SK-N-SH (cell line): ENCODE data around the gene PDIA5. TPM values are rescaled to one million over a fixed set of nuclear protein-coding genes. Genes with fewer than 3 reads are reported as not detected.

Source experiments
- CTCF ChIA-PET: fragments of 300-600, 350-600 bp; formaldehyde crosslinking; extraction: SDS; loops from one replicate; lab custom pipeline; 2021; lab: Yijun Ruan, JAX
- POLR2A ChIA-PET: fragments of 350-600 bp; sonication (Branson Sonifier 250); formaldehyde crosslinking; extraction: SDS; loops from one replicate; lab custom pipeline; 2020; ENCODE audit warnings: antibody characterized with exemption, inconsistent platforms; lab: Yijun Ruan, JAX
- DNase-seq: peaks from one replicate; pipeline ENCODE4 v3.0.0; 2012
- H2AFZ ChIP-seq: fragments of 200-600 bp; sonication (generic); 2 replicates; pipeline ENCODE4 v1.8.1; 2016; ENCODE audit warnings: antibody characterized with exemption, mild to moderate bottlenecking, low read depth
- H3F3A ChIP-seq: fragments of 200-600 bp; sonication (generic); replicated peaks from 2 replicates; pipeline ENCODE3; 2016; ENCODE audit warnings: antibody characterized with exemption, mild to moderate bottlenecking; ENCODE audit not compliant: insufficient read depth
- H3K27ac ChIP-seq, 2 experiments: fragments of 200-500 bp in 1 of 2; fragments of 200-600 bp in 1 of 2; sonication (Bioruptor generic) in 1 of 2; sonication (generic), shearing (Covaris generic) in 1 of 2; 2 replicates each; pipeline versions ENCODE4 v1.5.1 to v1.6.1; 2014 to 2016; ENCODE audit warnings: low read depth in 2 of 2, inconsistent platforms in 1 of 2, low read length in 1 of 2, mild to moderate bottlenecking in 1 of 2, mixed read lengths in 1 of 2
- H3K27me3 ChIP-seq: fragments of 200-600 bp; sonication (generic), shearing (Covaris generic); 2 replicates; pipeline ENCODE4 v1.6.1; 2016; ENCODE audit warnings: mixed run types; ENCODE audit not compliant: insufficient read depth
- H3K36me3 ChIP-seq, 2 experiments: fragments of 200-500 bp in 1 of 2; fragments of 200-600 bp in 1 of 2; sonication (Bioruptor generic) in 1 of 2; sonication (generic) in 1 of 2; replicated peaks in 1 of 2; 2 replicates each; pipeline versions ENCODE3 to v1.5.1; 2014 to 2016; ENCODE audit warnings: low read length in 1 of 2, mild to moderate bottlenecking in 1 of 2; ENCODE audit not compliant: insufficient read depth in 2 of 2, control insufficient read depth in 1 of 2
- H3K4me1 ChIP-seq, 2 experiments: fragments of 200-500 bp in 1 of 2; fragments of 200-600 bp in 1 of 2; sonication (Bioruptor generic) in 1 of 2; sonication (generic), shearing (Covaris generic) in 1 of 2; 2 replicates each; pipeline versions ENCODE4 v1.5.1 to v1.6.1; 2014 to 2016; ENCODE audit warnings: low read depth in 1 of 2, low read length in 1 of 2, mixed run types in 1 of 2; ENCODE audit not compliant: insufficient read depth in 2 of 2, control insufficient read depth in 1 of 2
- H3K4me2 ChIP-seq: fragments of 200-600 bp; sonication (generic), shearing (Covaris generic); 2 replicates; pipeline ENCODE4 v1.6.1; 2017; ENCODE audit warnings: mixed run types
- H3K4me3 ChIP-seq, 2 experiments: fragments of 200-500 bp in 1 of 2; fragments of 200-600 bp in 1 of 2; sonication (Bioruptor generic) in 1 of 2; sonication (generic), shearing (Covaris generic) in 1 of 2; 2 replicates each; pipeline versions ENCODE4 v1.5.1 to v1.8.1; 2014 to 2016; ENCODE audit warnings: low read depth in 2 of 2, inconsistent platforms in 1 of 2, low read length in 1 of 2, mild to moderate bottlenecking in 1 of 2, mixed read lengths in 1 of 2, moderate library complexity in 1 of 2
- H3K79me2 ChIP-seq: fragments of 200-600 bp; sonication (generic); 2 replicates; pipeline ENCODE4 v1.8.1; 2017; ENCODE audit warnings: mild to moderate bottlenecking; ENCODE audit not compliant: insufficient read depth
- H3K9ac ChIP-seq: fragments of 200-600 bp; sonication (generic); 2 replicates; pipeline ENCODE4 v1.6.1; 2017; ENCODE audit warnings: mixed run types
- H3K9me2 ChIP-seq: fragments of 200-600 bp; sonication (generic); 2 replicates; pipeline ENCODE4 v1.6.1; 2017; ENCODE audit warnings: mixed run types
- H3K9me3 ChIP-seq: fragments of 200-600 bp; sonication (generic); 2 replicates; pipeline ENCODE4 v1.6.1; 2017; ENCODE audit warnings: mixed run types, mild to moderate bottlenecking, moderate library complexity
- H4K20me1 ChIP-seq: fragments of 200-600 bp; sonication (generic); 2 replicates; pipeline ENCODE4 v1.6.1; 2017; ENCODE audit warnings: mild to moderate bottlenecking, mixed run types; ENCODE audit not compliant: insufficient read depth
- EZH2phosphoT487 ChIP-seq: fragments of 200-600 bp; sonication (generic); IDR thresholded peaks from 2 replicates; pipeline ENCODE4 v1.6.1; 2017; ENCODE audit warnings: low read depth, mixed run types, mild to moderate bottlenecking, antibody characterized with exemption, moderate library complexity, borderline replicate concordance
- FOXJ3 ChIP-seq: sonication (generic); formaldehyde crosslinking; IDR thresholded peaks from 2 replicates; pipeline ENCODE4 v1.5.1; 2020; ENCODE audit warnings: mild to moderate bottlenecking, missing genetic modification reagents
- FOXM1 ChIP-seq: IDR thresholded peaks from 2 replicates; pipeline ENCODE4 v1.4.0; 2012; ENCODE audit warnings: low read depth, mild to moderate bottlenecking
- MAX ChIP-seq: IDR thresholded peaks from 2 replicates; pipeline ENCODE4 v1.4.0; 2012; ENCODE audit warnings: low read depth
- PBX3 ChIP-seq: IDR thresholded peaks from 2 replicates; pipeline ENCODE4; 2012
- RAD21 ChIP-seq: IDR thresholded peaks from 2 replicates; pipeline ENCODE4 v1.6.1; 2012; ENCODE audit warnings: mild to moderate bottlenecking, low read length
- RFX5 ChIP-seq: IDR thresholded peaks from 2 replicates; pipeline ENCODE4 v1.6.1; 2012; ENCODE audit warnings: mild to moderate bottlenecking, improper control_type of control experiment, low read length
- USF1 ChIP-seq: IDR thresholded peaks from 2 replicates; pipeline ENCODE4 v1.4.0; 2012; ENCODE audit warnings: low read depth, borderline replicate concordance
- YY1 ChIP-seq: IDR thresholded peaks from 2 replicates; pipeline ENCODE4 v1.4.0; 2012; ENCODE audit warnings: low read depth, mild to moderate bottlenecking
- WGBS: methylation state at CpG from one replicate; pipeline ENCODE4 v1.1.6; 2017; ENCODE audit warnings: low lambda C conversion rate; 5-methylcytosine and 5-hydroxymethylcytosine counted together
- polyA plus RNA-seq, 3 experiments: library from polyadenylated mRNA; depleted of rRNA; stranded (reverse); fragments of >200 nt; gene quantifications; 2 replicates each; pipeline ENCODE4 v1.2.3, GENCODE V29; 2012

Gene PDIA5
- polyA plus RNA-seq, 1 of the 3 experiments (the other 2 are of a cell fraction) = 28.6 TPM

GRCh38 chr3:123078101-123078500 lies 11.3 kb downstream of the PDIA5 start (continued):
- no peak for TF ChIP-seq USF1
- no peak for TF ChIP-seq EZH2phosphoT487

- peaks cover 88% of the 10 kb centered on the region for H3K79me2 ChIP-seq
- CTCF ChIA-PET = interaction anchor here (0.7 to 2.4 kb wide), 9 partner anchors 9 to 478 kb away, joined by 3 to 13 read pairs (median 3); partner anchors contain the start of gene SEMA5B
- POLR2A ChIA-PET = interaction anchor here (1.0 to 2.9 kb wide), 2 partner anchors 14 to 16 kb away, joined by 3 to 8 read pairs; partner anchors contain the start of gene PDIA5
- WGBS = 90% methylated on average over 7 of the region's 7 CpGs
- TF ChIP-seq RAD21 (no peak), PBX3 (no peak), YY1 (no peak), EZH2phosphoT487 (no peak), RFX5 (no peak), FOXM1 (no peak), MAX (no peak), USF1 (no peak), FOXJ3 (CRISPR knock-in tag) (no peak)
- H3K4me1 ChIP-seq = peaks cover 60 to 75% of the 10 kb centered on the region in 2 experiments
- H3F3A ChIP-seq = peaks cover 18% of the 10 kb centered on the region
- H3K27ac ChIP-seq = peak overlapping the region in 1 of 2 experiments; percentile 96; a peak in 2 of 4 replicates
- no peak overlapping the region for H3K4me3 ChIP-seq
- H3K36me3 ChIP-seq = no peaks in the 10 kb centered on the region
- no peaks in the 10 kb centered on the region for H3K9me3 ChIP-seq
- no peak overlapping the region for H3K4me2 ChIP-seq
- no peaks in the 10 kb centered on the region for H3K27me3 ChIP-seq
- DNase-seq = no peak
- no peak overlapping the region for H2AFZ ChIP-seq
- no peak overlapping the region for H3K9ac ChIP-seq
- H3K9me2 ChIP-seq = no peaks in the 10 kb centered on the region
- peaks cover 88% of the 10 kb centered on the region for H4K20me1 ChIP-seq
Observed at GRCh38 chr3:123080864-123081562, 14.2 kb downstream of the PDIA5 start.
